ENCODE data around the gene ANKDD1A. TPM values are rescaled to one million over a fixed set of nuclear protein-coding genes. Genes with fewer than 3 reads are reported as not detected.
A peak's percentile ranks its signal among the peaks of the same experiment; 100 is the strongest.

ANKDD1A gene
- total RNA-seq, 4 donors from 2014 or later: 1.3 to 2.8 (median 1.7) TPM

- intact Hi-C loops (cut with DNase I; ENCODE audit: low total_unique reads): no loop called here
- TF ChIP-seq, protein P1, sequence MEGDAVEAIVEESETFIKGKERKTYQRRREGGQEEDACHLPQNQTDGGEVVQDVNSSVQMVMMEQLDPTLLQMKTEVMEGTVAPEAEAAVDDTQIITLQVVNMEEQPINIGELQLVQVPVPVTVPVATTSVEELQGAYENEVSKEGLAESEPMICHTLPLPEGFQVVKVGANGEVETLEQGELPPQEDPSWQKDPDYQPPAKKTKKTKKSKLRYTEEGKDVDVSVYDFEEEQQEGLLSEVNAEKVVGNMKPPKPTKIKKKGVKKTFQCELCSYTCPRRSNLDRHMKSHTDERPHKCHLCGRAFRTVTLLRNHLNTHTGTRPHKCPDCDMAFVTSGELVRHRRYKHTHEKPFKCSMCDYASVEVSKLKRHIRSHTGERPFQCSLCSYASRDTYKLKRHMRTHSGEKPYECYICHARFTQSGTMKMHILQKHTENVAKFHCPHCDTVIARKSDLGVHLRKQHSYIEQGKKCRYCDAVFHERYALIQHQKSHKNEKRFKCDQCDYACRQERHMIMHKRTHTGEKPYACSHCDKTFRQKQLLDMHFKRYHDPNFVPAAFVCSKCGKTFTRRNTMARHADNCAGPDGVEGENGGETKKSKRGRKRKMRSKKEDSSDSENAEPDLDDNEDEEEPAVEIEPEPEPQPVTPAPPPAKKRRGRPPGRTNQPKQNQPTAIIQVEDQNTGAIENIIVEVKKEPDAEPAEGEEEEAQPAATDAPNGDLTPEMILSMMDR (IDR thresholded peaks at IDR 0.05): no peak
- TF ChIP-seq POLR2A (IDR thresholded peaks at IDR 0.05): no peak
- DNase-seq (ENCODE audit: low spot score in 2 of 2): peak; percentile 95 to 98
- H3K4me3 ChIP-seq (ENCODE audit: low read depth, poor library complexity, severe bottlenecking): no peak overlapping the region
- 28 to 31% methylated on average over 41 to 42 of the region's 44 CpGs for WGBS, 2 donors
Measured at GRCh38 chr15:64893481-64894394, 18.0 kb upstream of the ANKDD1A start.

- TF ChIP-seq POLR2A (IDR thresholded peaks at IDR 0.05): no peak
- 37 to 46% methylated on average over 16 to 20 of the region's 20 CpGs for WGBS, 2 donors
- DNase-seq (ENCODE audit: low spot score in 2 of 2): peak in 1 of 2 donors; percentile 91
- intact Hi-C loops (cut with DNase I; ENCODE audit: low total_unique reads): no loop called here
- H3K4me3 ChIP-seq (ENCODE audit: low read depth, poor library complexity, severe bottlenecking): no peak overlapping the region
Measured at GRCh38 chr15:64894395-64895056, 17.2 kb upstream of the ANKDD1A start.

DNA sequence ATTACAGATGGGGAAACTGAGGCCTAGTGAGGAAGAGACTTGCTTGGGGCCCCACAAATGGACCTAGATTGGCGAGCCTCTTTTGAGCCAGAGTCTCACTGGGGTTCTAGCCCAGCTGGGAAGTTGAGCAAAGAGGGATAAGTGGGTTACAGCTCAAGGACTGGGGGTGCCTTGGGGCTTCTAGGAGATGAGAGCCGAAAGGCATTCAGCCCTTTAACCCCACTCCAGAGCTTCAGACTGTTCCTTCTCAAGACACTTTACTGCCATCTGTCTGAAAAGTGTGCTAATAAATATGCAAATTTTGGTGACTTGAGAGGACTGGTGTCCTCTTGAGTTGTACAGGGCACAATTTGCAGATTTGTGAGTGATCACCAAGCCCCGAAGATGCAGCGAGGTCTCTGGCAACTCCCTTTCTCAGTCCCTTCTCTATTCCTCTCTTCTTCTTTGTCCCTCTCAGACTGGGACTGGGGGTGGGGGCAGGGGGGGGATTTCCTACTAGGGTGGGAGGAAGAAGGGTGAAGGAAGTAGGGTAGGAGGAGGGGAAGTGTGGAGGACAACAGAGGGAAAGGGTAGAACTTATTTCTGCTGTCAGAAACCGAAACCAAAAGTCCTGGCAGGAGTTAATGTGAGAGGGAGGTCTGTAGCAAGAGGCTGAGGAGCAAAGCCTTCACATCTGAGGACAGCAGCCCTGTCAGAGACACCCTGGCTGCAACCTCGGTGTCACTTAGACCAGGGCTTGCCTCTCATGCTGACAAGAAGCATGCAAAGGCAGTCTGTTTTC is 16.2 kb upstream of the ANKDD1A start:
- 22 to 30% methylated on average over 6 of the region's 6 CpGs for WGBS, 2 donors
- no peak overlapping the region for H3K4me3 ChIP-seq (ENCODE audit: low read depth, poor library complexity, severe bottlenecking)
- DNase-seq (ENCODE audit: low spot score in 2 of 2): no peak
- no peak for TF ChIP-seq POLR2A (IDR thresholded peaks at IDR 0.05)
- TF ChIP-seq, protein P1 (IDR thresholded peaks at IDR 0.05): no peak
- intact Hi-C loops (cut with DNase I; ENCODE audit: low total_unique reads): no loop called here

- TF ChIP-seq, protein P1 (IDR thresholded peaks at IDR 0.05): no peak
- TF ChIP-seq POLR2A (IDR thresholded peaks at IDR 0.05): no peak
- intact Hi-C loops (cut with DNase I; ENCODE audit: low total_unique reads): no loop called here
Measured at GRCh38 chr15:64896371-64897069, 15.2 kb upstream of the ANKDD1A start.

GRCh38 chr15:64897345-64897985 is 14.2 kb upstream of the ANKDD1A start:
- peak; percentile 69 to 93 for DNase-seq (ENCODE audit: low spot score in 2 of 2)
- intact Hi-C loops (cut with DNase I; ENCODE audit: low total_unique reads): no loop called here
- 30 to 33% methylated on average over 5 to 6 of the region's 6 CpGs for WGBS, 2 donors
- TF ChIP-seq, protein P1 (IDR thresholded peaks at IDR 0.05): no peak
- TF ChIP-seq POLR2A (IDR thresholded peaks at IDR 0.05): no peak
- no peak overlapping the region for H3K4me3 ChIP-seq (ENCODE audit: low read depth, poor library complexity, severe bottlenecking)

More at GRCh38 chr15:64896371-64897069, 15.2 kb upstream of the ANKDD1A start:
- WGBS, 2 donors: 74 to 82% methylated on average over 6 of the region's 6 CpGs
- no peak overlapping the region for H3K4me3 ChIP-seq (ENCODE audit: low read depth, poor library complexity, severe bottlenecking)
- no peak for DNase-seq (ENCODE audit: low spot score in 2 of 2)

Data from lower leg skin (tissue), 4 donors.